ENCODE data around the gene NDRG2.
"Not testable (repeated sequence)": the region's sequence is repeated elsewhere in the genome, so short reads cannot be mapped to it uniquely, and the experiment has no call there.

NDRG2 gene

DNA sequence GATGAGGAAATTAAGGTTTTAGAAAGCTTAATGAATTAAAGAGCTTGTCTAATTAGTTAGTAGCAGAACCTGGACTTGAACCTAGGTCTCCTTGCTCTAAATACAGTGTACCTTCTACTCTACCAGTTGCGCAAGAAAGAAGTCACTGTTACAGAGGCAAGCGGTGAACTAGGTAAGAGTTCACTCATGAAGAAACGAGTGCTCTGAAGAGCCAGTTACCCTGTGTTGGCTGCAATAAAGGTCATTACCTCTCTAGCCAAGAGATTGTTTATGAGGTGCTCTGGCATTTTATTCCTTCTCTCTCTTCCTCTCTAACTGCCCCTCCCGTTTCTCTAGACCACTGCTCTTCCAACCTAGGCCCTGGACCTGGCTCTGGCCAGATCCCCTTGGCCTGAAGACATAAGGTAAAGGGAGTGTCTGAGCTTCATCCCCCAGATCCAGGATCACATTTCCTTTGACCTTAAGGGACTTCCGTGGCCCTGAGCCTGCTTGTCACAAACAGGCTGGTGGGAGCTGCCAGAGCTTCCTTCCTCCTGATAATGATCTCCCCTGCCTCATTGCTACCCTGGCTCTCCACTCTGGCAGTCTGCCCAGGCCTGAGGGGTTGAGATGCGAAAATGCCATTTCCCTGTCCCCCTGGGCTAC, 19.2 kb upstream of the NDRG2 start:
- TF ChIP-seq, protein P1, sequence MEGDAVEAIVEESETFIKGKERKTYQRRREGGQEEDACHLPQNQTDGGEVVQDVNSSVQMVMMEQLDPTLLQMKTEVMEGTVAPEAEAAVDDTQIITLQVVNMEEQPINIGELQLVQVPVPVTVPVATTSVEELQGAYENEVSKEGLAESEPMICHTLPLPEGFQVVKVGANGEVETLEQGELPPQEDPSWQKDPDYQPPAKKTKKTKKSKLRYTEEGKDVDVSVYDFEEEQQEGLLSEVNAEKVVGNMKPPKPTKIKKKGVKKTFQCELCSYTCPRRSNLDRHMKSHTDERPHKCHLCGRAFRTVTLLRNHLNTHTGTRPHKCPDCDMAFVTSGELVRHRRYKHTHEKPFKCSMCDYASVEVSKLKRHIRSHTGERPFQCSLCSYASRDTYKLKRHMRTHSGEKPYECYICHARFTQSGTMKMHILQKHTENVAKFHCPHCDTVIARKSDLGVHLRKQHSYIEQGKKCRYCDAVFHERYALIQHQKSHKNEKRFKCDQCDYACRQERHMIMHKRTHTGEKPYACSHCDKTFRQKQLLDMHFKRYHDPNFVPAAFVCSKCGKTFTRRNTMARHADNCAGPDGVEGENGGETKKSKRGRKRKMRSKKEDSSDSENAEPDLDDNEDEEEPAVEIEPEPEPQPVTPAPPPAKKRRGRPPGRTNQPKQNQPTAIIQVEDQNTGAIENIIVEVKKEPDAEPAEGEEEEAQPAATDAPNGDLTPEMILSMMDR (IDR thresholded peaks at IDR 0.05): no peak
- Histone ChIP-seq H3K9me3 (no peaks in the 10 kb centered on the region), H3K4me3 (ENCODE audit: low read depth in 1 of 2, low read length in 1 of 2) (no peak overlapping the region), H3K27ac (no peak overlapping the region), H3K4me1 (ENCODE audit: control insufficient read depth in 1 of 2, insufficient read depth in 1 of 2, low read depth in 1 of 2, low read length in 1 of 2) (no peaks in the 10 kb centered on the region), H3K27me3 (peaks cover 37% of the 10 kb centered on the region), H3K36me3 (no peaks in the 10 kb centered on the region)

DNA sequence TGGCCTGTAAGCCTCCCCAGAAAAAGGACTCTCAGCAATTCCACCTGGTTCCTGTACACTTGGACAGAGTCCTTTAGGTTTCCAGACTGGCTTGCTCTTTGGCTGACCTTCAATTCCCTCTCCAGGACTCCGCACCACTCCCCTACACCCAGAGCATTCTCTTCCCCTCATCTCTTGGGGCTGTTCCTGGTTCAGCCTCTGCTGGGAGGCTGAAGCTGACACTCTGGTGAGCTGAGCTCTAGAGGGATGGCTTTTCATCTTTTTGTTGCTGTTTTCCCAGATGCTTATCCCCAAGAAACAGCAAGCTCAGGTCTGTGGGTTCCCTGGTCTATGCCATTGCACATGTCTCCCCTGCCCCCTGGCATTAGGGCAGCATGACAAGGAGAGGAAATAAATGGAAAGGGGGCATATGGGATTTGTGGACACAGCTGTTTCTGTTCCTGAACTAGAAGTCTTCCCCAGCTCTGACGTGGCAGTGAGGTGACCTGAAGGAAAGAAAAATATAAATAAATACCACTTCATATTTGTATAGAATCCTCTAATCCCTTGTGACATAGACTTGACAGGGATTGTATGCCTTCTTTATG, 18.6 kb upstream of the NDRG2 start:
- no peak overlapping the region for H3K4me3 ChIP-seq (ENCODE audit: low read depth in 1 of 2, low read length in 1 of 2)
- TF ChIP-seq, protein P1 (IDR thresholded peaks at IDR 0.05): no peak
- H3K4me1 ChIP-seq (ENCODE audit: control insufficient read depth in 1 of 2, insufficient read depth in 1 of 2, low read depth in 1 of 2, low read length in 1 of 2): no peaks in the 10 kb centered on the region
- no peaks in the 10 kb centered on the region for H3K36me3 ChIP-seq
- peaks cover 37% of the 10 kb centered on the region for H3K27me3 ChIP-seq
- no peak overlapping the region for H3K27ac ChIP-seq
- no peaks in the 10 kb centered on the region for H3K9me3 ChIP-seq

DNA sequence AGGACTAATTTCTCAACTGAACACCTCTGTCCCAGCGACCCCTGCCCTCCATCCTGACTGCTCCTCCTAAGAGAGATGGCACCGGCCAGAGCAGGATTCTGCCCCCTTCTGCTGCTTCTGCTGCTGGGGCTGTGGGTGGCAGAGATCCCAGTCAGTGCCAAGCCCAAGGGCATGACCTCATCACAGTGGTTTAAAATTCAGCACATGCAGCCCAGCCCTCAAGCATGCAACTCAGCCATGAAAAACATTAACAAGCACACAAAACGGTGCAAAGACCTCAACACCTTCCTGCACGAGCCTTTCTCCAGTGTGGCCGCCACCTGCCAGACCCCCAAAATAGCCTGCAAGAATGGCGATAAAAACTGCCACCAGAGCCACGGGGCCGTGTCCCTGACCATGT, 18.1 kb upstream of the NDRG2 start:
- Histone ChIP-seq H3K27me3 (peaks cover 37% of the 10 kb centered on the region), H3K4me3 (ENCODE audit: low read depth in 1 of 2, low read length in 1 of 2) (no peak overlapping the region), H3K9me3 (no peaks in the 10 kb centered on the region), H3K27ac (no peak overlapping the region), H3K36me3 (no peaks in the 10 kb centered on the region), H3K4me1 (ENCODE audit: control insufficient read depth in 1 of 2, insufficient read depth in 1 of 2, low read depth in 1 of 2, low read length in 1 of 2) (no peaks in the 10 kb centered on the region)
- TF ChIP-seq, protein P1 (IDR thresholded peaks at IDR 0.05): no peak

DNA sequence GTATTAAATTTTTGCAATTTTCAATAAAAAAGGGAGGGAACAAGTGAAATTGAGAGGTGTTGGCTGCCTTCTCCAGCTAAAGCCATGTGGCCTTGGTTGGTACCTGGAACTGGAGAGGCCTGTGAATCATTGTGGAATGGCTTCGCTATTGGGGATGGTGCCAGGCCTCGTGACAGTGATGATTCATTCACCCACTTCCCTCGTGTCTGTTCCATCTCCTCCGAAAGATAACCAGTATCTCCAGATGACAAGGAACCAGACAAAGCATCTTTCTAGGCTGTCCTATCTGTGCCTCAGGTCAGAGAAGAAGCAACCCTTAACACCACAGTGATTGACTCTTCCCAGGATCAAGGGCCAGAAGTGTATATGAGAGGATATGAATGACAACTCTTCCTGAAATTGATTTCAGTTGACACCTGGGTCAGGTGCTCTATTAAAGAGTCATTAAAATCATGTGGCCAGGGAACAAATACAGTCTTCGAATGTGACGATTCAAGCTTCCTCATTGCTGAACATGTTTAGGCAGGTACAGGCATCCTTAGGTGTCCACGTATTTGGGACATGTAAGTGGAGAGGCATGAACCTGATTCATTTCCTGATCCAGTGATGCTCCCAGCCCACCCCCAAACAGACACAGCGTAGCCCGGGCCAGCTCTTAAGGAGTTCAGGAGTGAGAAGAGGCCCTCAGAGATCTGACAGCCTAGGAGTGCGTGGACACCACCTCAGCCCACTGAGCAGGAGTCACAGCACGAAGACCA, 17.0 kb upstream of the NDRG2 start, which contains the start of gene RNASE7:
RNASE7 (plus strand) TSS at position 687 of the 758 bp plus-strand sequence. CDS start 631 bp downstream, outside the sequence.
- no peaks in the 10 kb centered on the region for H3K4me1 ChIP-seq (ENCODE audit: control insufficient read depth in 1 of 2, insufficient read depth in 1 of 2, low read depth in 1 of 2, low read length in 1 of 2)

DNA sequence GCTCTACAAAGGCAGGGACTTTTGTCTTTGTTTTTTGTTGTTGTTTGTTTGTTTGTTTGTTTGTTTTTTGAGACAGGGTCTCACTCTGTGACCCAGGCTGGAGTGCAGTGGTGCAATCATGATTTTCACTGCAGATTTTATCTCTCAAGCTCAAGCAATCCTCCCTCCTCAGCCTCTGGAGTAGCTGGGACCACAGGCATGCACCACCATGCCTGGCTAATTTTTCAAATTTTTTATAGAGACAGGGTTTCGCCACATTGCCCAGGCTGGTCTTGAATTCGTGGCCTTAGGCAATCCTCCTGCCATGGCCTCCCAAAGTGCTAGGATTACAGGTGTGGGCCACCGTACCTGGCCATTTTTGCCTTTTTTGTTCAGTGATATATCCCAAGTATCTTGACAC, 16.1 kb upstream of the NDRG2 start:
- not testable (repeated sequence) for H3K4me1 ChIP-seq (ENCODE audit: control insufficient read depth in 1 of 2, insufficient read depth in 1 of 2, low read depth in 1 of 2, low read length in 1 of 2); H3K9me3 ChIP-seq; H3K27ac ChIP-seq; H3K4me3 ChIP-seq (ENCODE audit: low read depth in 1 of 2, low read length in 1 of 2); H3K36me3 ChIP-seq
- H3K27me3 ChIP-seq: peaks cover 37% of the 10 kb centered on the region

More for the DNA sequence above, 17.0 kb upstream of the NDRG2 start, which contains the start of gene RNASE7:
- H3K36me3 ChIP-seq: no peaks in the 10 kb centered on the region
- TF ChIP-seq, protein P1 (IDR thresholded peaks at IDR 0.05): no peak
- peaks cover 37% of the 10 kb centered on the region for H3K27me3 ChIP-seq
- no peaks in the 10 kb centered on the region for H3K9me3 ChIP-seq
- H3K27ac ChIP-seq: no peak within 1 kb of the TSS
- no peak within 1 kb of the TSS for H3K4me3 ChIP-seq (ENCODE audit: low read depth in 1 of 2, low read length in 1 of 2)
